ENCODE data around the gene TNFRSF19.

Gene TNFRSF19

DNA sequence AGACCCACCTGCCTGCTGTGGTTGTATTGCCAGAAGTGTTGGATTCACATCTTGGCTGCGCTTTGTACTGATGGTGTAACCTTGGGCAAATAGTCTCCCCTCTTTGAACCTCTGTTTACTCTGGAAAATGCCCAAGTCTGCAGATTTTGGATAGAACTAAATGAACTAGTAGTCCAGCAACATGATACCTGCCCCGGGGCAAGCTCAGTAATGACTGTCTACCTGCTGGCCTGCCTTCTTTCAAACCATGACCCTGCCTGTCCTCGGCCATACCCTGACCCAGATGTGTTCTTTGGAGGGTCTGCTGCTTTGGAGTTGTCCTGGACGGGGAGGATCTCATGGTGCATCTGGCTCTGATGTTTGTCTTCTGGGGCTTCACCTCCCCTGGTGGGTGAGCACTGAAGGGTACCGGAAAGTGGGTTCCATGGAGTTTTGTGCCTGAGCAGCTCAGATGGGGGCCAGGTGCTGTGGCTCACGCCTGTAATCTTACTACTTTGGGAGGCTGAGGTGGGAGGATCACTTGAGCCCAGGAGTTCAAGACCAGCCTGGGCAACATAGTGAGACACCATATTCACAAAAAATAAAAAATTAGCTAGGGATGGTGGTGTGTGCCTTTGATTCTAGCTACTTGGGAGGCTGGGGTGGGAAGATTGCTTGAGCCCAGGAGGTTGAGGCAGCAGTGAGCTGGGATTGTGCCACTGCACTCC lies 59.5 kb downstream of the TNFRSF19 start:
- DNase-seq = no peak

DNA sequence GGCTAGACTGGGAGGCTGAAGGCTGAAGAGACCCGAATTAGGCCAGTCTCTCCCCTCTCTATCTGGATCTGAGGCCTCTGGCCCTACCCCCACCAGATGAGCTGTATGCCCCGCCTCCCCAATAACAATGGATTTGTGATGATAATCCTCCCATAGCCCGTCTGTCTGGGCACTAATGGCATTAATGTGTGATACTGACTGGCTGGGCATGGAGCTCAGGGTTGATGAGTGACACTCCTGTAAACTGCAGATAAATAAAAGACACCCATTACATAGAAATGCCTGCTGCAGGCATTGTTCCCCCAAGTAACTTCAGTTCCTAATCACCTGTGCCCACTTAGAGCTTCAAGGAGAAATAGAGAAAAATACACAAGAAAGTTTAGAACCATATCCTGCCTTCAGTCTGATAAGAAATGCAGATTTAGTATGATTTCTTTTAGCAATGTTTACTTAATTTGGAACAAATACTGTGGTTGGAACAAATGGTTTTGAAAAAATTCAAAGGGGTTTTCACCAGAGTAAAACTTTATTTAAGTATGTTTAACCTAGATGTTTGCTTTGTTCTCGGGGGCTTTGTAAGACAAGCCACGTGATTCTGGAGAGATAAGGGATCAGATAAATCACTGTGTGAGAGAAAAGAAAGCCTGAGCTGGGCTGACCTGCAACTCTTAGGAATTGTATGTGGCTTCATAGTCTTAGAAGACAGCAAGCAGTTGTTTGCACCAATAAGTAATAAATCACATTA lies 60.3 kb downstream of the TNFRSF19 start:
- DNase-seq = no peak

DNA sequence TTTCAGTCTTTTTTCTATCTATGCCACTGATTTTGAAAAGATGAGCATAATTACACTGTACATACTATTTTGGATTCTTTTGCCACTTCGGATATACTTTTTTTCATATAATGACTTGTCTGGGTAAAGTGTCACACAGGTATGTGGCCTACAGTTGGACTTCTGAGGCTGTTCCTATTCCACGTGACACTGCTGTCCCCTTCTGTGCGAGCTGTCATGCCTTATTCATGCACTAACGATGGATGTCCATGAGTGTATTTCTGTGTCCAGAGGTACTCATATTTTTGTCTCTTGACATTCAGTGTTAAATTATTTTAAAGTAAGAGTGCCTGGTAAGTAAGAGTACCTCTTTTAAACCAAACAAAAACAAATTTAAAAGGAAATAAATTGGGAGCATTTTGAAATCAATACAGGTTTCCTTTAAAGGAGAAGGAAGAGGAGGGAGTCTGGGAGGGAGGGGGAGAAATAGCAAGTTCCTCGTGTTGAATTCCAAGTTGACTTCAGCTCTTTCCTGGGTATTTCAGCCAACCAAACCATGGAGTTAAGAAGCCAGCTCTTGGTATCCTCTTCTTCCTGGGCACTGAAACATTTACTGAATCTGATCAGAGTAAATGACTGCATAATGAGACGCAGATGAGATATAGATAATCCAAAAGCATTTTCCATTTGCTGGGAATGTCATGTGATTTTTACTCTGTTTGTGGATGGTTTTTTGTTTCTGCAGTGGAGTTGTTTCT lies 61.3 kb downstream of the TNFRSF19 start:
- DNase-seq = no peak

DNA sequence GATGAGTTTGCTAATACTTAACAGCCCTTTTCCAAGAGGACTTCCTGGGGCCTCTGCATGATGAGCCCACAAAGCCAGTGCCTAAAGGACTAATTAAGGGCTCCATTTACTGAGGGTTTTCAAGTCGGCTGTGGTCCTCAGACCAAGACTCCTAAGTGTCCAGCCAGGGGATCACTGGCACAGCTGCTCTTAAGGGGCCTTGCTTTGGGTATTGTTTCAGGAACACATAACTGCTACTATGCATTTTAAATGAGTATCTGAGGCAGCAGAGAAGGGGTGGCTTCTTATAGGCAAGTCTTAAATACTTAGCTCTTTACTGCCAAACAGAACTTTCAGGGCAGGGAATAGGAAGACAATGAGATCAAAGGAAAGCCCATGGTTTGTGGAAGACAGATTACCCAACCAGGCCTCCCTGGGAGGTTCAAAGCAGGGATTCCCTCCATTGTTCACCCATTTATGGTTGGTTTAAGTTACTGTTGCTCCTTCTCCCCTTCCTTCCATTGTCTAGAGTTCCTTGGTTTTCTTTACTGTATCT lies 61.9 kb downstream of the TNFRSF19 start:
- no peak for DNase-seq

DNA sequence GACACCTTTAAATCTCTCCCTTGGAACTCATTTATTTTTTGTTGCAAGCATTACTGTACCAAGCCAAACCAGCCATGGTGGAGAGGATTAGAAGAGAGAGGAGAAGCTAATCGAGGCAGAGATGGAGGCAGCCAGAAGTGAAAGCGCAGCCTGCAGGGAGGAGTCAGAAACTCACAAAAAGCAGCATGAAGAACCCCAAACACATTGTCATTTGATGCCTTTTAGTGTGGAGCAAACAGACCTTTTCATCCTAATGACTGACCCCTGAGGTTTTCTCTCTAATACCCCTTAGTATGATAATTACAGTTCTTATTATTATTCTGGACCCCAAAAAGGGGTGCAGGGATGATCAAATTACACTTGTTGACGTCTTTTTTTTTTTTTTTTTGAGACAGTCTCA lies 62.5 kb downstream of the TNFRSF19 start:
- DNase-seq = peak; percentile 88

DNA sequence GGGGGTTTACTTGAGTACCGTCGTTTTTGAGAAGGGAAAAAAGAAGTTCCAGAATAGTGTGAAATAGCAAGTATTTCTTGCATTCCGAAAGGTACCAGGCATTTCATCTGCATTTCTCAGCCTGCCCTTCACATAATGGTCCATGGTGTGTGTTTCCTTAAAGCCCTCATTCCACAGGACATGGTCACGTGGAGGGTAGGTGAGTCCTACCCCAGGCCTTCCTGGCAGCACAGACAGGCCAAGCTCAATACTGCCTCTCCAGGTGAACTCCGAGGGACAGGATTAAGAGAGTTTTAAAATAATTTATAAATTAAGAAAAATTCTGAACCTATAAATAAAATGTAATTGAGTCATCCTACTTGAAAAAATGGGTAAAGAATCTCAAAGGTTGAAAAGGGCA lies 64.7 kb downstream of the TNFRSF19 start:
- DNase-seq = no peak

DNA sequence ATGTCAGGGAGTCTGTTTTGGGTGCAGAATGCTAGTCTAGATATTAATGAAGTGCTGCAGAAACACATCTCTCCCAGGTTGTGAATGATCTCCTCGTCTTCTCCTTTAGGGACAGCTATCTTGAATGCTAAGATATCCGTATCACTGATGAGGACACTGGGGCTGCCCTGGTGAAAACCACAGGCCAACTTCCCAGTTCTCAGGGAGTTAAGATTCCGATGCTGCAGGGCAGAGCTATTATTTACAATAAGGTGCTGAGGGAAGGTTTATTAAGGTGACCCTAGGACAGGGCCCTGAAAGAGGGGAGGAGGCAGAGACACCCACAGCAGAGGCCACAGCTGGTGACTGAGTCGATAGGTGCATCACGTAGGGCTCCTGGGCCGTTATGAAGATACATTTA lies 66.1 kb downstream of the TNFRSF19 start:
- no peak for DNase-seq

DNA sequence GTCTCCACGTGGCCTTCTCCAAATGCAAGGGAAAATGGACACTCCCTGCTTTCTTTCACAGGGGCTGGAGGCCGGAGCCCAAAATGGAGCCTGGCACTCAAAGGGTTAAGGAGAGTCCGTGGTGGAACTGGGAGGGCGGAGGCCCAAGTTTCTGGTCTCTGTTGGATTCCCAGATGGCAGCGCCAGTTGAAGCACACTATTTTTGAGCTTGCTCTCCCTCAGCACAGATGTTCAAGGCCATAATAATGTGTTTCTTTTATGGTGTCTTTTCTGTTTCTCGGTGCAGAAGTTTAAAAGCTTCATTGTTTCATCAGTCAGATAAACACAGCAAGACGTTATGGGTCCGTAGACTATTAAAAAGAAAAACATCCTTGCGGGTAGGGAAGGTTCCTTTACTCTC lies 67.6 kb downstream of the TNFRSF19 start:
- DNase-seq = no peak

DNA sequence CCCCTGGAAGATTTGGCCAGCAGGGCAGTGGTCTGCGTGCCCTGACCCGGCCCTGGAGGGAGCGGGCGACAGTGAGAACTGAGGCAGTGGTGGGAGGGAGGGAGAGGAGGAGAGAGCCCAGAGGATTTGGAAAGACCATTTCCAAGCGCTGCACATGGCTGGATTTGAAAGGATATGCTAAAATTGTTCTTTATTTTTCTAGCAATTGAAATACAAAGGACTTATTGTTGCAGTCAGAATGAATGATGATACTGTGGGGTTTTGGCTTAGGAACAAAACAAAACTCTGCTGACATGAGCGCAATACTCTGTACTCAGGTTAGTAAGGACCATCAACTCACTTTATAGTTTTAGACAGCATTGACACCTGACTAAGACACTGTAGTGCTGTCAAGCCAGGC lies 69.5 kb downstream of the TNFRSF19 start:
- DNase-seq = no peak

DNA sequence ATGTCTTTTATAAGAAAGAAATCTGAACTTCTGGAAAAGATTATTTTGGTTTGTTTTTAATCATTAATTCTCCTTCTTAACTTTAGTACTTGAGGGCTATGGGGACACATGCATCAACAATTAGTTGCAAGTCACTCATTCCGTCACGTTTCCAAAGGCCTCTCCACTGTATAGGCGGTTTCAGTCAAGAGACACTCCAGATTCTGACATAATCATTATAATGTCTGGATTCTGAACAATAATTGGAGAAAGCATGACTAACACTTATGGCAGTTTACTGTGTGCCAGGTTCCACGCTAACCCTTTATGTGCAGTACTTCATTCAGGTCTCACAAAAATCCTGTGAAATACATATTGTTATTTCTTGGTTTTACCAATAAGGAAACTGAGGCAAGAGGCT lies 71.9 kb downstream of the TNFRSF19 start:
- DNase-seq = no peak

DNA sequence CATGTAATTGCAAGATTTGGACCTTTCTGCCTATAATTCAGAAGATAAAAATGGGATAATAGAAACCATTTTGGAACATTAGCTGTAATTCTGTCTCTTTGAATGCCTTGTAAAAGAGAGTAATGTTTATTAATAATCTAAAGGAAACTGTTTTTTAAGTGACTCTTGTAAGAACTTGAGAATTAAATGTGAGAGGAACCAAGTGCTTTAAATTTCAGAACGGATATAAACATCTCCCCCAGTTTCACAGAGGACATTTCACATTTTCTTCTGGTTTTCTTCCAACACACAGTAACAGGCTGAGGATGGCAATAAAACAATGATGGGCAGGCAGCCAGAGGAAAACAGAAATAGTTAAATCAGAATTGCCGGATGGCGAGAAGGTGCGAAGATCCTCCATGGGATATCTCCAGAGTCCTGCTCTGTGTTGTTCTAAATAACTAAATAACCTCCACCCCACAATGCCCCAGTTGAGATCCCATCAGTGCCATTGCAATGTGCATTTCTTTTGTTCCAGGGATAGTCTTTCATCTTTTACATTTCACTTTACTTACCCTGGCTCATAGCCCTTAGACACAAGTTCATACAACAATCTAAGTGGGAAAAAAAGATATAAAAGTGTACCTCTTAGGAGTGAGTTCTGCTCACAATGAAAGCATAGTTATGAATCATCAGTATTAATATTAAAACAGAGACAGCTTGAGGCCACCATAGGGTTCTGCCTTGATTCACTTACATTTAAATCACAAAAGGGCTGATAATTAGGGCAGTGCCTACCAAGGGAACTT lies 73.3 kb downstream of the TNFRSF19 start:
- no peak for DNase-seq

DNA sequence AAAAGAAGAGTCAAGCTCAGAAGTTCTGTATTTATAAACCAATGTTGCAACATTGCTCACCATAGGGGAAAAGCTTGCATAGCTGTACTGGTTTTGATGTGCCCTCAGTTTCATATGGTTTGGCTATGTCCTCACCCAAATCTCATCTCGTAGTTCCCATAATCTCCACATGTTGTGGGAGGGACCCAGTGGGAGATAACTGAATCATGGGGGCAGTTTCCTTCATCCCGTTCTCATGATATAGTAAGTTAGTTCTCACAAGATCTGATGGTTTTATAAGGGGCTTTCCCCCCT lies 73.9 kb downstream of the TNFRSF19 start:
- DNase-seq = no peak

DNA sequence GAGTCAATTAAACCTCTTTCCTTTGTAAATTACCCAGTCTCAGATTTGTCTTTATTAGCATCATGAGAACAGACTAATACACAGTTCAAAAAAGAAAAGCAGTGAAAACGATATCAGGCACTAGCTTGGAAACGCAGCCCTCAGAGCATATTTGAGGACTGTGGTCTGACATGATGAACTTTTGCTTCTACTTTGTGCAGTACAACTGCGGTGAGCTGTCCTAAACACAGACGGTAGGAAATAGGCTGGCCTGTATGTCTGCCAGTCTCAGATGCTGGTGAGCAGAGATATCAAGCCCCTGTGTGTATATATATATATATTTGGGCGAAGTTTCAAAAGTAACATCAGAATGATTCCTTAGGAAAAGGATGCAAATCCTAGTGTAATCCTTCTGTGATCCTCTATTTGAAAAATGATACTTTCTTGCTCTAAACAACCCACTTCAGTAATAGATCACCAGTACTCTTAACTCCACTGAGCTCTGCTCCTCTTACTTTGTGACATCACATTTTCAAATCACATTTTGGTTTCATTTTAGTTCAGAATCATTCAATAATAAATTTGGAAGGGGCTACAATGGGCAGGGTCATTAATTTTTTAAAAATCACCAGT lies 74.4 kb downstream of the TNFRSF19 start:
- DNase-seq = no peak

DNA sequence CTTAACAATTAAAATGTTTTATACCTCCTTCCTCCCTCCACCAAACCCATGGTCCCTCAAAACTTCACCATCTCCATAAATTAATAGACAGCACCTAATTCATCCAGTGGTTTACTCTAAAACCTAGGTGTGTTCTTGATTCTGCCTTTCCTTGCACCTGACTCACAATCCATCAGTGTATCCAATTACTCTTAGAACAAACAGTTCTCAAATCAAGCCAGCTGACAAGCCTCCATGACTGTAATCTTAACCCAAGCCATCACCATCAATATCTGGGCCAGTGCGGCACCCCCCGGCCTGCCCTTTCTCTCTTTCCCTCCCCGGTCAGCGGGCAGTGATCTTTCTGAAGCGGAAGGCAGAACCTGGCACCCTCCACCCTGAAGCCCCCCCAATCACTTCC lies 75.6 kb downstream of the TNFRSF19 start:
- DNase-seq = no peak

DNA sequence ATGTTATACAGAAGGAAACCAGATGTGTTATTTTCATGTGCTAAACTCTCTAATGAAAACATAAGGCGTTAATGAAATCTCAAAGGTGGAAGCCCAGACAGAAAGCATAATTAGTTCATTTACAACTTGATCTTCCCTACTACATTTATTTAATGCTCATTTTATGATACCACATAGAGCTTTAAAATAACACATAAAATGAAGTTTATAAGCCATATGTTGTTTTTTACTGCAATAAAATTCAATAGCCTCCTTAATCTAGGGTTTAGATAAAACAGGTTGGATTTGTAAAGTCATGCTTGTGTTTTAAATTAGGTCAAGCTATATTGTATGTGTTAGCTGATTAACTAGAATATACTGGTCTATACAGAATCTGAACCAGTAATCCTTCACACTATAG lies 81.2 kb downstream of the TNFRSF19 start:
- DNase-seq = no peak

DNA sequence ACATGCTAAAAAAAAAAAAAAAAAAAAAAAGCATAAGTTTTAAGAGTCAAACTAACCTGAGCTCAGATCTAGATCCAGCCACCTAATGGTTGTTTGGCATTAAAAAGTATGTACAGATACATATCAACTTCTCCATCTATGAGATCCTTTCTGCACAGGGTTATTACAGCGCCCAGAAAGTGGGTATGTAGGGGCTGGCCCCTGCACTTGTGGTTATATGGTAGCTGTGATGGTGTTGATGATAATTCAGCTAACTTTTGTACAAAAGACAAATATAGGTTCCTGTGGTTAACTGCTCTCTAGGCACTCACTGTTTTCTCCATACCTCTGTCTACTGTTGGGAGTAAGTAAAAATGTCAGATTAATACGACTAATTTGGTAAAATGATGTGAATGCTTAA lies 81.7 kb downstream of the TNFRSF19 start:
- DNase-seq = no peak

DNA sequence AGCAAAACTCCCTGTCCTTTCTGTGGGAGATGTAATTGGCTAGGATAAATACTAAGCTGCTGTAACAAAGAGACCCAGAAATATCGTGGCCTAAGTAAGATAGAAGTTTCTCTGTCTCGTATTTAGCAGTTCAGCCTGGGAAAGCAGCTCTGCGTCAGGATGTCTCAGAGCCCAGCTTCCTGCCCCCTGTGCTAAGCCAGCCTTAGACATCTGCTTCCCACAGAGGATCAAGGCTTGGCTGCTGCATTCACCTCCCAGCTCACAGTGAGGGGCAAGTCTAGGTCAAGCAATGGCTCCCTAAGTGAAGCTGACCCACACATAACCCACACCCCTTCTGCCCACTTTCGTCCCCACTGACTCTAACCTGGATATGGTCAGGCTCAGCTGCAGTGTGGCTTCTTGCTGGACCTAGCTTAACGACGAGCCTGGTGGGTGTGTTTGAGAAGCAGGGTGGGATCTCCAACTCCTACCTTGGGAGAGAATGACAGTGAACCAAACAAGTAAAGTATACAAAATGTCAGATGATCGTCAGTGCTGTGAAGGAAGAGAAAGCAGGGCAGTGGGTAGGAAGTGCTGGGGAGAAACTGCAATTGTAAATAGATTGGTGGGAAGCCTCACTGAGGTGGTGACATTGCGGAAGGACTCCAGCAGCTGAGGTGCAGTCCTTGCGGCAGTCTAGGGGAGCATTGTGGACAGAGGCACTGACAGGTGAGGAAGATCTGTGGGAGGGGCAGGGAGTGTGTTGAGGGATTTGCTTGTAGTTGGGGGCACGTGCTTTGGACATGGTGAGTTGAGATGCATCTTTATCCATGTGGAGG lies 82.9 kb downstream of the TNFRSF19 start:
- no peak for DNase-seq

DNA sequence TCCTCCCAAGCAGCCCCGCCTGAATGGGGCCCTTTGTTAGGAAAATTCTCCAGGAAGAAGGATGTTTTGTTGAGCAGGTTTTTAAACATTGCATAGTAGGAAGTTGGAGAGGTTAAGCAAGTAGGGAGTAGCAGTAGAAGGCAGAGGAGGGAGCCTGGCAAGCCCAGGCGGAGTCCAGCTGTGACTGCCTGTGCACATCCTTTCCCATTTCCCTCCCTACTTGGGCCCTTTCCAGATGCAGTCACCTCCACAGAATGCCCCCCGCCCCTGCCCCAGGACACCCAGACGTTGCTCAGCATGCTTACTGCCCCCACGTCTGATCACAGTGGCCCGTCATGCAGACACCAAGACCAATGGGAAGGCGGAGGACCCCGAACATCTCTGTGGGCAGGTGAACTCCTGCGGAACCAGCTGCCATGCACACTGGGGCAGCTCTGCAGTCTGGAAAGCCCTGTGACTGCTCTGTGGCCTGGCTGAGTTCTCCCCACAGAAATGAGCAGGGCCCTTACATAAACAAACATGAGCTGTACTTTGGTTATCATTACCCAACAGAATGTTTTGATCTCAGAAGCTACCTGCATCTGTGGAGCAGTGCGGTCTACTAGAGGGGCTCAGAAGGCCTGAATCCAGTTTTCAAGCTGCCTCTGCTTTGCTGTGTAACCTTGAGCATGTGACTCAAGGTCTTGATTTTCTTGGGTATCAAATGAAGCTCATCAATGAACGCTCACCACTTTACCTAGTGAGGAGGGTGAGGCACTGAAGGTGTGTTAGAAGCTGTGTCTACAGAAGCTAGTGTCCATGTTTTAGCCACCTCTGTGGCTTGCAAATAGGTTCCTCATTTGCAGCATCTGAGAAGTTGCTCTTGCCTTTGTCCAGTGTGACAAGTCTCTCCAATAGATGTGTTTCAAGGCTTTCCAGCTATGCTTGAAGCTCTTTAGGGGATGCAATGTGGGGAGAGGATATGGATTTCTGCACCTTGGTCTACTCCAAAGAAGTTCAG lies 84.2 kb downstream of the TNFRSF19 start:
- no peak for DNase-seq

DNA sequence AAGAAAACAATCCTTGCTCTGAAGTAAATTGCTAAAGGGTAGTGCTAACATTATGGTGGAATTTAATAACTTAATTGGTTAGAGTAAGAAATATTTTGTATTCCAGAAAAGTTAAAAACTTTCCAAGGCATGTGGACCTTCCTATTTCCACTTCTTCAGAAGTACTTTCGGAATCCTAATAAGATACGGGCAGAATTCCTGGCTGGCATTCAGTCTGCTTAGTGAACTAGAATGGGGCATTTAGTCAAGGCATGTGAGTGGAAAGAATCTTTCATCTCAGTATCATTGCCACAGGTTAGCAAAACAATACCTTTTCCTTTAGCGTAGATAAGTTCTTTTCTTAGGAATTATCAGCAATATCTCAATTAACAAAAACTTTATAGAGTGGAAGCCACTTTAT lies 85.1 kb downstream of the TNFRSF19 start:
- DNase-seq = no peak

DNA sequence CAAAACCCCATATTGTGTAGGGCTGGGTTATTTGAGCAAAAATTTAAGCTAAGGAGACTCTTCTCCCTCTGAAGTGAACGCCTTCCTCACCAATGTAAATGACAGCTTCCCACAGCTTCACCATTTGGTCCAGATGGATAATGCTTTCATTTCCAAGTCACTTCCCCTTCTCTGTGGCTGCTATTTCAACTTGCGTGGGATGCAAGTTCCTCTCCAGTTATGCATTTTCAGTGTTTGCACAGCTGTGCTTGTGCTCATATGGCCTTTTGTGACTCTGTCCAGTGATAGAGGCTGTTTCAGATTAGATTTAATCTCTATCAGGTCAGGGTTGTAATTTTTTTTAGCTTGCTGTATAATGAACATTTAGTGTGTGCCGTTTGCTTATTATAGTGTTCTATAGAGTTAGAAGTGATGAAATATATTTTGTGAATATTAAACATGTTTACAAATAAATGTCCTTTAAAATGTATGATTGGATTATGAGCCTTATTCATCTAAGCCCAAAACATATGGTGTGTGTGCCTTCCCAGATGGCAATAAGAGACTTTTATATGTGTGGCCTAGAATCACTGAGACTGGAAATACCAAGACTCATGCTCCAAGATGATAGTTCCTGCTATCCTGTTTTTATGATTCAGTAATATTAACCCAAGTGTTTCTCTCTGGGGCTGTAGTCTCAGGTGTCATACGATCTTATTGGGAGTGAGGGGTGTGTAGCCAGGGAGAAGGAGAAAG lies 86.6 kb downstream of the TNFRSF19 start:
- DNase-seq = peak; percentile 91

Measured in NCI-H748 treated with DMSO at 0.1 percent for 48 hours (cell line).